OCI-LY1 (cell line): Measurements from ENCODE around the gene ACSL6.

Source experiments
- CTCF ChIP-seq: fragments of 200-600 bp; sonication (generic), shearing (Covaris generic); IDR thresholded peaks from 2 replicates; pipeline ENCODE4 v1.5.1; 2017; ENCODE audit warnings: mild to moderate bottlenecking, antibody characterized with exemption, low read length, moderate library complexity, mixed read lengths
- EZH2 ChIP-seq: fragments of 200-600 bp; sonication (generic), shearing (Covaris generic); IDR thresholded peaks from 2 replicates; pipeline ENCODE4 v1.8.0; 2017; ENCODE audit warnings: borderline replicate concordance, mixed run types, mild to moderate bottlenecking, antibody characterized with exemption, low read length, moderate library complexity, mixed read lengths

- TF ChIP-seq CTCF (no peak), EZH2 (no peak)
Observed at GRCh38 chr5:132003982-132004381, 7.5 kb downstream of the ACSL6 start.
